Bronchial epithelial cell (primary cell): ENCODE results near the gene TAS2R42. TPM values are rescaled to one million over a fixed set of nuclear protein-coding genes. Genes with fewer than 3 reads are reported as not detected.
A peak's percentile ranks its signal among the peaks of the same experiment; 100 is the strongest.

Experiments used
- DNase-seq: peaks from one replicate; pipeline ENCODE4 v3.0.0-alpha.2; 2010; ENCODE audit warnings: low read depth
- FAIRE-seq: peaks from 2 replicates; lab custom pipeline; 2011; peaks lifted over from hg19 to GRCh38; lab: Jason Lieb, UNC
- H3K27me3 ChIP-seq: 2 replicates; pipeline ENCODE4 v1.5.1; 2011; ENCODE audit warnings: low read length; ENCODE audit not compliant: control insufficient read depth, insufficient read depth
- H3K36me3 ChIP-seq: 2 replicates; pipeline ENCODE4 v1.5.1; 2011; ENCODE audit warnings: low read length; ENCODE audit not compliant: control insufficient read depth, insufficient read depth
- H3K4me3 ChIP-seq: 2 replicates; pipeline ENCODE4 v1.5.1; 2011; ENCODE audit warnings: mild to moderate bottlenecking, low read depth, low read length, control low read depth
- CTCF ChIP-seq: IDR thresholded peaks from 2 replicates; pipeline ENCODE4 v1.5.1; 2011; ENCODE audit warnings: mild to moderate bottlenecking, moderate library complexity, low read length, control low read depth, inconsistent platforms; ENCODE audit not compliant: insufficient read depth, severe bottlenecking
- total RNA-seq: library from RNA; depleted of rRNA; stranded (reverse); fragments of >200 nt; gene quantifications from 2 replicates; pipeline ENCODE4 v1.2.1, GENCODE V29; 2014

The TAS2R42 gene
- total RNA-seq, 1 donor from 2014 or later, result not detected

DNA sequence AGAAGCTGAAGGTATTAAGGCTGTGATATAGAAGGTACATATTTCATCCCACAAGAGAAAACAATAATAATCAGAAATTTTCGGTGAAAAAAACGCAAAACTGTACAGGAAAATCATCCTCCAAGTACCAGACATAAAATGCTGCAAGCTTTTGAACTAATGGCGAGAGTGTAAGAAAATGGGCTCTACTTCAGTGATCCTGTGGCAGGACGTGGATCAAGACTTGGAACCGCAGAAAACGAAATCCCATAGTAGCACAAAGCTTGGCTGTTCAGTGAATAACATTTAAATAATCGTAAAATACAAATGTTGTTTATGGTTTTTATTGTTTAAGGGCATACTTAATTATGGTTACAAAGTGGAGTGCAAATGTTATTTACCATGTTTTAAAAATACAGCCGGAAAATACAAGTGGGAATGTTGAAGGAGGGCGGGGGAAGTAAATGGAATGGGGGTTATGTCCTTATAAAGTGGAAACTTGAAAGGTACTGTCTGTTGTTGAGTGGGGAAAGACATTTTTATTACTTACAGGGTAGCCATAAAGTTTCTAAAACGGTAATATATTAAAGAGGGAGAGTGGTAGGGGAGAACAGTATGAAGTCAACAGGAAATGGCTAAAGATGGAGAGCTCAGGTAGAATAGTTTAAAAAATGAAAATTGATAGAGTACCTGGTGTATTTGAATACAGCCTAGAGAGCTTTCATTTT lies 14.6 kb downstream of the TAS2R42 start:
- DNase-seq, result peak; percentile 45
- Histone ChIP-seq H3K4me3 (peak overlapping the region; percentile 77), H3K27me3 (no peaks in the 10 kb centered on the region), H3K36me3 (no peaks in the 10 kb centered on the region)
- FAIRE-seq, result no peak
- no peak for TF ChIP-seq CTCF

GRCh38 chr12:11171145-11171968 lies 15.4 kb downstream of the TAS2R42 start, which contains the start of gene SMIM10L1:
Gene SMIM10L1 (plus strand): TSS chr12:11171194. CDS start chr12:11171357, 163 bp downstream.
- no peak for FAIRE-seq
- no peak for TF ChIP-seq CTCF
- Histone ChIP-seq H3K36me3 (no peaks in the 10 kb centered on the region), H3K27me3 (no peaks in the 10 kb centered on the region), H3K4me3 (peak within 1 kb of the TSS; percentile 77)
- peak; percentile 89 for DNase-seq

- no peaks in the 10 kb centered on the region for H3K27me3 ChIP-seq
- DNase-seq (no peak), FAIRE-seq (no peak)
- H3K36me3 ChIP-seq, result peaks cover 2% of the 10 kb centered on the region
- peak overlapping the region; percentile 77 for H3K4me3 ChIP-seq
- TF ChIP-seq CTCF, result no peak
Observed at GRCh38 chr12:11170810-11171144, 16.0 kb downstream of the TAS2R42 start.

- FAIRE-seq (no peak), DNase-seq (no peak)
- no peak overlapping the region for H3K4me3 ChIP-seq
- TF ChIP-seq CTCF, result no peak
- H3K27me3 ChIP-seq, result no peaks in the 10 kb centered on the region
- H3K36me3 ChIP-seq, result peaks cover 2% of the 10 kb centered on the region
Observed at GRCh38 chr12:11166300-11166699, 20.4 kb downstream of the TAS2R42 start.

- no peak overlapping the region for H3K4me3 ChIP-seq
- no peaks in the 10 kb centered on the region for H3K27me3 ChIP-seq
- no peak for TF ChIP-seq CTCF
- DNase-seq (no peak), FAIRE-seq (no peak)
- peaks cover 2% of the 10 kb centered on the region for H3K36me3 ChIP-seq
Observed at GRCh38 chr12:11164384-11164783, 22.4 kb downstream of the TAS2R42 start.
